OCI-M1 (cell line): ENCODE measurements around the gene PGBD1.
"Not testable (repeated sequence)": the region's sequence is repeated elsewhere in the genome, so short reads cannot be mapped to it uniquely, and the experiment has no call there.

Experiments used
- DNase-seq: peaks from one replicate; lab custom pipeline; 2025; lab: John Stamatoyannopoulos, UW

PGBD1 gene

GRCh38 chr6:28267695-28268059, 13.7 kb upstream of the PGBD1 start:
- no peak for DNase-seq

GRCh38 chr6:28269492-28269891, 11.9 kb upstream of the PGBD1 start:
- peak; percentile 54 for DNase-seq

- DNase-seq: peak; percentile 62
Measured at GRCh38 chr6:28274888-28275287, 6.5 kb upstream of the PGBD1 start.

GRCh38 chr6:28277746-28278145, 3.6 kb upstream of the PGBD1 start:
- no peak for DNase-seq

GRCh38 chr6:28280595-28281287, 631 bp upstream of the PGBD1 start:
- peak; percentile 64 for DNase-seq

GRCh38 chr6:28282926-28283325, 1.6 kb downstream of the PGBD1 start:
- DNase-seq: peak; percentile 50

GRCh38 chr6:28291573-28291972, 10.2 kb downstream of the PGBD1 start:
- no peak for DNase-seq

GRCh38 chr6:28295326-28295725, 14.0 kb downstream of the PGBD1 start:
- DNase-seq: no peak

GRCh38 chr6:28296520-28297060, 15.2 kb downstream of the PGBD1 start:
- no peak for DNase-seq

GRCh38 chr6:28303570-28303969, 22.2 kb downstream of the PGBD1 start:
- no peak for DNase-seq

GRCh38 chr6:28306363-28306762, 25.0 kb downstream of the PGBD1 start:
- not testable (repeated sequence) for DNase-seq

- no peak for DNase-seq
Measured at GRCh38 chr6:28311139-28311823, 29.9 kb downstream of the PGBD1 start.

- DNase-seq: no peak
Measured at GRCh38 chr6:28312939-28313338, 31.6 kb downstream of the PGBD1 start.

- peak; percentile 26 for DNase-seq
Measured at GRCh38 chr6:28315628-28316027, 34.3 kb downstream of the PGBD1 start.

GRCh38 chr6:28317866-28318265, 36.5 kb downstream of the PGBD1 start:
- not testable (repeated sequence) for DNase-seq

GRCh38 chr6:28322661-28323060, 41.3 kb downstream of the PGBD1 start:
- DNase-seq: no peak

- no peak for DNase-seq
Measured at GRCh38 chr6:28323813-28324424, 42.5 kb downstream of the PGBD1 start.

GRCh38 chr6:28326371-28326948, 45.1 kb downstream of the PGBD1 start:
- no peak for DNase-seq

GRCh38 chr6:28330041-28330440, 48.7 kb downstream of the PGBD1 start:
- DNase-seq: peak; percentile 31

- DNase-seq: peak; percentile 56
Measured at GRCh38 chr6:28333047-28333446, 51.7 kb downstream of the PGBD1 start.

GRCh38 chr6:28333599-28334018, 52.2 kb downstream of the PGBD1 start:
- DNase-seq: peak; percentile 67

- no peak for DNase-seq
Measured at GRCh38 chr6:28334286-28335039, 53.1 kb downstream of the PGBD1 start.
